AG20443 (cell line): ENCODE results near the gene KYAT1.
A peak's percentile ranks its signal among the peaks of the same experiment; 100 is the strongest.

Source experiments
- DNase-seq: peaks from one replicate; pipeline ENCODE4 v3.0.0; 2012; ENCODE audit warnings: low spot score, mixed read lengths

The KYAT1 gene

DNA sequence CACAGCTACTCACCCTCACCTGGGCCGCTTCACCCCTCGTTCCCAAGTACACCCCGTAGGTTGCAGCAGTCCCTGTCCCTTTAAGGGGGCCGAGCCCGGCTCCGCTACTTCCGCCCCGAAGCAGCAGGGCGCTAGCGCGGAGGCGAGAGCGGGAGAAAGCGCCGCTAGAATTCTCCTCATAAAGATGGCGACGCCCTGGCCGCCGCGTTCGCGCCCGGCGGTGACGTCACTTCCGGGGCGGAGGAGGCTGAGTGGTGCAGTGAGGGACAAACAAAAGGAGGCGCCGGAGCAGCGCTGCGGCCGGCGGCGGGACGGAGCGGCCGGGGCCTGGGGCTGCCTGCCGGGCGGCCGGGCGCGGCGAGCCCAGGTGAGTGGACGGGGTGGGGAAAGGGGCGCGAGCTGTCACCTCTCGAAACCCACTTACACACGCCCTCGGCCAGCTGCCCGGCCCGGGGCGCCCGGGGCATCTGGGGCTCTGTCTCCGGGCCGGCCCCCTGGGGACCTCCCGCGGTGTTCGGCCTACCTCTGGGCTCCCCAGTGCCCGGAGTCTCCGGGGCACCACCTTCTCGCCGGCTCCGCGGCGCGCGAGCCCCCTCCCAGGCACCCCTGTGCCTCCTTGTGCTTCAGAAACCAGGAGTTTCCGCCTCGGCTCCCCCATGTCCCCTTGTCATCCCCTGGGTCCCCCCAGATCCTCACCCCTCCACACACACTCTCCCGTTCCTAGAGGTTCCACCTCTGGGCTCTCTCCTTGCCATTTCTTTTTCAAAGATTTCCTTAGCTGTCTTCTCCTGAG lies at the start of gene KYAT1, which contains the start of gene LRRC8A:
KYAT1 (minus strand) TSS at position 67 of the 793 bp plus-strand sequence. CDS start 36,545 bp downstream, outside the sequence.
LRRC8A (plus strand) TSS at position 250 of the 793 bp plus-strand sequence. CDS start 25,032 bp downstream, outside the sequence.
- peak; percentile 98 for DNase-seq

GRCh38 chr9:128929560-128929959 lies 47.8 kb upstream of the KYAT1 start:
- no peak for DNase-seq

DNA sequence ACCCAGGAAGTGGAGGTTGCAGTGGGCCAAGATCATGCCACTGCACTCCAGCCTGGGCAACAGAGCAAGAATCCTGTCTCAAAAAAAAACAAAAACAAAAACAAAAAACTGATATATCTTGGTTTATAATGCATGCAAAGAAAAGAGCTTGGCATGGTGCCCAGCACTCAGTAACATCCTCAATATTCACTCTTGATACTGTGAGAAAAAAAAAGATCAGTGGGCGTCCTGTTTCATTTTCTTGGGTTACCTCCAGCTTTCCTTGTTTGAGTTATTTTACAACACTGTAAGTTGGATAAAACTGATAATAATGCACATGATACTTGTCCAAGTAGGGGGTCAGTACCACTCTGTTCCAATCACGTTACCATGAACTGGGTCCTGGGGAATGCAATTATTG lies 46.9 kb upstream of the KYAT1 start:
- DNase-seq: no peak

- peak; percentile 69 for DNase-seq
Observed at GRCh38 chr9:128927731-128928411, 46.1 kb upstream of the KYAT1 start.

DNA sequence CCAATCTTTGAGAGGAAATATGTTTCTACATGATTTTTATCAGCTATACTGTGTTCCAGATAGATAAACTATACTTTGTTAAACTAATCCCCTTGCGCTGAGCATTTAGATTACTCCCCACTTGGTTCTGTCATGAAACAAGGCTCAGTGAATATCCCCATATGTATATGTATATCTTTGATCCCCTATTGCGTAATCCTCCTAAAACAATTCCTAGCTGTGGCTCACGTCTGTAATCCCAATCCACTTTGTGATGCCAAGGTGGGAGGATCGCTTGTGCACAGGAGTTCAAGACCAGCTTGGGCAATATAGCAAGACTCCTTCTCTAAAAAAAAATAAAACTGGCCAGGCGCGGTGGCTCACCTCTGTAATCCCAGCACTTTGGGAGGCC lies 41.7 kb upstream of the KYAT1 start:
- DNase-seq: no peak

GRCh38 chr9:128921881-128922763 lies 40.4 kb upstream of the KYAT1 start:
- DNase-seq: peak; percentile 61

DNA sequence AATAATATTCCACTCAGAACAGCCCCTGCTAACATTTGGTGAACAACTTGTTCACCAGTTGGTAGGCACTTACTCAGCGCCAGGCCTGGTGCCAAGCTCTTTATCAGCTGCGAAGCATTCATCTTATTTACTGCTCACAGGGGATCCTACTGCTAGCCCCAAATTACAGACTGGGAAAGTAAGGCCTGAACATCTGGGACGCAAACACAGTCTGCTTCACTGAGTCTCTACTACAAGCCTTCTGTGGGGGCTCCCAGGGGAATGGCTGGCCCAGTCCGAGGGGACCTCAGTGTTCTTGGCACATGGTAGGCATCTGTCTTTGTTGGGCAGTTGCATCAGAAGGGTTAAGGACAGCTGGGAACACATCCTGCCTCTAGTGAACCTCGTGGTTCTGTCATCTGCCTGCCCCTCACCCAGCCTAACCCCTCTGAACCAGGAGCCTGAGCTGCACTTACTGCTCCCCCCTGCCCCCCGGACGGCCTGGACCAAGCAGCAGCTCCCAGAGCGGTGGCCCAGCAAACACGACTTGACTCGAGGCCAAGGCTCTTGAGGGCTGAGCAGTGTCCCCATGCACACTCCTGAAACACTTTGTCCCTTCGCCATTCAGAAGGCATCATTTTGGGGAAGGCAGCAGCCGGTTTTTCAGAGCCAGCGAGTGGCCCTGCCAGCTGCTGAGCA lies 38.8 kb upstream of the KYAT1 start, which contains the start of gene PHYHD1:
PHYHD1 (plus strand) TSS at position 602 of the 678 bp plus-strand sequence. CDS start 1,342 bp downstream, outside the sequence.
- peak; percentile 65 for DNase-seq

DNA sequence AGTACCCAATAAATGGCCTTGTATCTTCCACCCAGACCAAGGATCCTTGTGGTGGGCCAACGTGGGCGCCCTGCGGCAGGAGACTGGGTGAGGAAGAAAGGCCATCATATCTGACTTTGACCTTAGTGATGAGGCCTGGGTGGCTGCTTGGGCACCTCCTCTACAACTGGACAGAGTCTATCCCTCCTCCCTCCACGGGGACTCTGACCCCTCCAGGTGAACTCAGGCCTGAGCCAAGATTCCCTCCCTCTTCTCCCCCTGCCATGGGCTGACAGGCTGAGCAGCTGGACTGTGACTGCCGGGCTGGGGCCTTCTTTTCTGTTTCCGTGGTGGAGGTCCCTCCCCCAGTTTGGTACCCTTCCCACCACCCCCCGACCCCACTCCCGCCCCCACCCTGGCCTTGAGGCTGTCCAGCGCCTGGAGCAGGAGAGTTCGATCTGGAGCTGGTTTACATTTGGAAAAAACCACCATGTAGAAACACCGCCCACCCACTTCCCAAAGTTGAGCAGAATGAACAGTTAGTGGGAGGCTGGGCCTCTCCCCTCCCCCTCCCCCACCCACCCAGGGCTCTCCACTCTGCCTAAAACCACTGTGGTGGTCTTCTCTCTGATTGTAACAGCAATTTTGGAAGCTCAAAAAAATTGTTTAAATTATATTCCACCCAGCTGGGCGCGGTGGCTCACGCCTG lies 37.8 kb upstream of the KYAT1 start:
- no peak for DNase-seq

DNA sequence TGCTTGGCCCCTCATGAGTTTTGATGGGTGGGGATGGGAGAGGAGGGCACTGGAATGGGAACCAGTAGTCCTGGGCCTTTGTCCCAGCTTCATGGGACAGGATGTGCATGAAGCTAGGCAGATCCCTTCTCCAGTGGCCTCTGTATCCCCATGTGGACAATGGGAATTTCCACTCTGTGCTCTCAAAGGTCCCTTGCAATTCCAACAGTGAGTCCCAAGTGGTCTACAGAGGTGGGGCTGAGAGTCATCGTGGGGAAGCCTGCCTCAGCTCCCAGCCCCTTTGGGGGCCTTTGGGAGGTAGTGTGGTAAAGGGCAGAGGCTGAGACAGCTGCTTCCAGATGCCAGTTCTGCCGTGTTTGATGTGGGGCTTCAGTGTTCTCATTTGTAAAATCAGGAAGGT lies 37.2 kb upstream of the KYAT1 start:
- DNase-seq: no peak

GRCh38 chr9:128917151-128917849 lies 35.5 kb upstream of the KYAT1 start:
- peak; percentile 91 for DNase-seq

- DNase-seq: no peak
Observed at GRCh38 chr9:128916745-128917144, 35.0 kb upstream of the KYAT1 start.

GRCh38 chr9:128916204-128916603 lies 34.5 kb upstream of the KYAT1 start:
- peak; percentile 80 for DNase-seq

GRCh38 chr9:128913995-128914772 lies 32.4 kb upstream of the KYAT1 start:
- DNase-seq: no peak

GRCh38 chr9:128913048-128913900 lies 31.5 kb upstream of the KYAT1 start:
- peak; percentile 66 for DNase-seq

- peak; percentile 75 for DNase-seq
Observed at GRCh38 chr9:128912270-128912853, 30.6 kb upstream of the KYAT1 start.

- peak; percentile 66 for DNase-seq
Observed at GRCh38 chr9:128911529-128912035, 29.8 kb upstream of the KYAT1 start.

DNA sequence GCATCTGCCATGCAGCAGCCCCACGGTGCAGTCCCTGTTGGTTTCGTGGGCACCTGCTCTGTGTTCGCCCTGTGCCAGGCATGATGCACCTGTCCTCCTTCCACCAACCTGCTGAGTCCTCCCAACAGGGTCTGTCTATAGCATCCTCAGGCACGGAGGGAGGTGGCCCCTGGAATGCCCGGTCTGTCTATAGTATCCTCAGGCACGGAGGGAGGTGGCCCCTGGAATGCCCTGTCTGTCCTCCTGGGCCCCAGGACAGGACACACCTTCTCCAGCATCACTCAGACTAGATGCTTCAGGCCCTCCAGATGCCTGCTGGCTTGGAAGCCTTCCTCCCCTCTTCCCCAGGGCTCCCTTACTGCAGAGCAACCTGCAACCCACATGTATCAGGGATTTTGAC lies 29.2 kb upstream of the KYAT1 start:
- no peak for DNase-seq

DNA sequence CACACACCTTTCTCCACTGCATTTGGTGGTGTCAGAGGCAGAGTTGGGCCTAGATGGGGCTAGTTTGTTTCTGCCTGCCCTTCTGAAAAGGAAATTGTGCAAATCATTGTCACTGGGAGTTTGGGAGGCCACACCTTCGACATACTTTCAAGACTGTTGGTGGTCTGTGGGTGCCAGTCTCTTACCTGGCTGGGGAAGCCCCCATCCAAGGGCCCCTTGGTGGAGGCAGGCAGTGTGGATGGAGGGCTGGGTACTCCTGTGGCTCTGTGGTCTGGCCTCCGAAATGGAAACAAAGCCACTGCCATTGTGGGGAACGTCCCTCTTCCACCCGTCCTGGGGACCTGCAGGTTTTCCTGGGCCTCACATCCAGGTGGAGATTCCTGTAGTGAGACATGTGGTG lies 28.1 kb upstream of the KYAT1 start:
- no peak for DNase-seq
